ENCODE results near the gene MAPK9.
"Not testable (repeated sequence)": the region's sequence is repeated elsewhere in the genome, so short reads cannot be mapped to it uniquely, and the experiment has no call there.

Gene MAPK9

GRCh38 chr5:180326989-180327565 is 35.2 kb upstream of the MAPK9 start:
- no peak for DNase-seq (ENCODE audit: low read depth)

DNA sequence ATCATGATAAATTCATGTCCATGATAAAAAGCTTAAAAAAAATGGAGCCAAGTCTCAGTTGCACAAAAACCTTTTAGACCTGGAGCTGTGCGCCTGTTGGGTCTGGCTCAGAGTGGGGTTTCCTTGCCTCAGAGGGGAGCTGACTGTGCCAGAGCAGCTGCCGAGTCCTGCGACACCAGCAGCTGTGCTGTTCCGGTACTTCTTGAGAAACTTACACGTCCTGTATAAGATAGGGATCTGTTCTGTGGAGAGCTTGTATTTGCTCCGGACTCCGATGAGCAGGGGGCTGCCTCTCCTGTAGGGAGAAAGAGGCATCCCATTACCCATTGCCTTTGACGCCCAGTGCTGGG is 32.7 kb upstream of the MAPK9 start:
- no peak for DNase-seq (ENCODE audit: low read depth)

DNA sequence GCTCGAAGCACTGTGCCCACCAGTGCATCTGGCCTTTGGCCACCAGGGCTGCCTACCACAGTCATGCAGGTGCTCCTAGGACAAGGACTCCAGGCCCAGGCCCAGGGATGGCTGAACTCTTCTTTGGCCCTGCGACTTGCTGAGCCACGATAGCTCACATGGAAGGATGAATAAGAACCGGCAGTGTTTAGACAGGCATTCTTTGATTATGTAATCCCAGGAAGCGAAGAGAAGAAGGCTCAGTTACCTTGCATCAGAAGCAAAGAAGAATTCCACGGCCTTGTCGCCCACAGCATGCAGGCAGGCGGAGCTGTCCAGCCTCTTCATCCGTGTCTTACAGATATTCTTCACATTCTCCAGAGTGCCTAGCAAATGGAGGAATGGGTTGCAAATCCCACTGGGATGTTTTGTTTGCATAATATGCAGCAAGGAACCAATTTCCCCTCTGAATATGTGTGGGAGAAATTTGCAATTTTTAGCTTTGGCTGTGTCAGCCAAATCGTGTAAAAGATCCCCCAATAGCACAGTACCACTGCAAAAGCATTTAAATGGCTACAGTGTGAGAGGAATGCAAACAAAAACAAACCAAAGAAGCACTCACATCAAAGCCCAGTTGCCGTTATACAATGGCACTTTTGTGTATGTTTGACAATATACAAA is 32.2 kb upstream of the MAPK9 start:
- DNase-seq (ENCODE audit: low read depth): no peak

- DNase-seq (ENCODE audit: low read depth): no peak
These were observed 31.3 kb upstream of the MAPK9 start for GRCh38 chr5:180323160-180323559.

- no peak for DNase-seq (ENCODE audit: low read depth)
These were observed 26.7 kb upstream of the MAPK9 start for GRCh38 chr5:180318456-180319089.

DNA sequence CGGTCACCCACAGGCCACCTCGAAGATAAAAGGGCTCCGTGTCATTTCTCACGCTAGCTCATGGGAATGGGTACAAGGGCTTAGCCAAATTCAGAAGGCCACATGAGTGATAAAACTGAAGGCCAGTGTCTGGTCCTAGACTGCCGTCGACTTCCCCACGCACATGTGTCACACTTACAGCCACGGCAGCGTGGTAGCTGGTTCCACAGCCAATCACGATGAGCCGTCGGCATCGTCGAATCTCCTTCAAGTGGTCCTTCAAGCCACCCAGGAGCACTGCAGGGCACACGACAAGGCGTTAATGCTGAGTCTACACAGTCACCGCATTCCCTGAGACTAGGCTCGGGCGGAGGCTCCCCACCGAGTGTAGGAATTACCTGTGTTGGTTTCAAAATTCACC is 24.7 kb upstream of the MAPK9 start:
- no peak for DNase-seq (ENCODE audit: low read depth)

DNA sequence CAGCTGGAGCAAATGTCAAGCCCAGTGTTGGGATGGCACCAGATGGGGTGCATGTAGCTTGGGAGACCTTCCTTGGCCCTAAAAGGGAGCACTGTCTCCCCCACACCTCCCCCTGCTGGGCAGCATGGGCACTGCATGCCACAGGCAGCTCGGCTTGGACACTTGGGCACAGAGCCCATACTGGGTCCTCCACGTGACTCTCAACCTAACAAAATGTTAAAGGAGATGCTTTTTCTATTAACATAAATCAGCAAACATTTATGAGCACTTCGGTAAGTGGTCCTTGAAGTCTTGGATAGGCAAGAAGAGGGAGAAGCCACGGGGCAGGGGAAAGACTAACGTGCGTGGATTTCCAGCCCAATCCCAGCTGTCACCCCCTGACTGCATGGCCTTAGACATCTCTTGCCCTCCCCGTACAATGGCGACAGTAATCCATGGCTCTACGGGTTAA is 23.9 kb upstream of the MAPK9 start:
- DNase-seq (ENCODE audit: low read depth): no peak

DNA sequence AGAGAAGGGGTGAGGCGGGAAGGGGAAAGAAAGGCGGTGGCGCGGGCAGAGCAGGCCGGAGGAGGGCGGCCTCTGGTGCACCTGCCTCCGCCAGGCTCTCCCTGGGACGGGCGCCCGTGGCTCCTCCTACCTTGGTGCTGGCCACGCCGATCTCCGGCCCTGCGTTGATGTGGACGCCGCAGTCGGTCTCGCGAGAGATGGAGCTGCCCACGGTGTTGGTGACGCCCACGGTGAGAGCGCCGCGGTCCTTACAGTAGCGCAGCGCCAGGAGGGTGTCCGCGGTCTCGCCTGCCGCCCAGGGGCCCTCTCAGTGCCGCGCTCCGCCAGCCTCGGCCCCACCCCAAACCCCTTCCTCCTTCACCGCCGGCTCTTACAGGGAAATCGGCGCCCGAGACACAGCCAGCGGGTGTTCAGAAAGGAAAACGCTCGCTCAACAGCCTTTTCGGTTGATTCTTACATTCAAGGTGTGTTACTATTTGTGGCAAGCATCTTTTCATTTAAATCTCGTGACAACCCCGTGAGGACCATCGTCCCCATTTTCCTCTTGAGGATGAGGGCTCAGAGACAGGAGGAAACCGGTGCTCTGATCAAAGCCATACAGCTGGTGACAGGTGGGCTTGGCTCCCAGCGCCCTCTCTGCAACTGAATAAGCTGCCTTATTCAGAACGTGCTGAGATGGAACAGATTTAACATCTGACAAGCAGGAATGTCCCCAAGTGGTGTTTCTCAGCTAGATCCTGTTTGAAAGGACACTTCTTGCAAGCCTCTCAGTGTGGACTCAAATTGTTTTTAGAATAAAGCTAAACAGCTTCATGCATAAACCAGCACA is 22.0 kb upstream of the MAPK9 start:
- DNase-seq (ENCODE audit: low read depth): no peak

GRCh38 chr5:180311216-180311615 is 19.3 kb upstream of the MAPK9 start:
- no peak for DNase-seq (ENCODE audit: low read depth)

DNA sequence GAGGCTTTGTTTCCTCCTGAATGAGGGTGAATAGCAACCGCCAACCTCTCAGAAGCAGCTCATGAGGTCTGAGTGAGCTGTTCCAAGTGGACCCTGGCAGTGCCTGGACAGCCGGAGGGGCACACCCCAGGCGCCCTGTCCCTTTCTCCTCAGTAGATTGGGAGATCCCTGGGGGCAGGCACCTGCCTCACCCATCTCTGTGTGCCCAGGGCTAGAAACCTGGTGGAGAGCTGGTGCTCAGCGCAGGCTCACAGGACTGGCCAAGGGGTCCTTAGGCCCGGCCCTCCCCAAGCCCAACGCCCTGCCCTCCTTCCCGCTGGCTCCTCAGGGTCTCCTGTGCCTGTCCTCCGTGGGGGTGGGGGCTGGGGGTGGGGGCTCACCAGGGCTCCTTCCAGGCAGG is 14.9 kb upstream of the MAPK9 start:
- DNase-seq (ENCODE audit: low read depth): no peak

- no peak for DNase-seq (ENCODE audit: low read depth)
These were observed 13.6 kb upstream of the MAPK9 start for GRCh38 chr5:180305481-180305880.

- DNase-seq (ENCODE audit: low read depth): no peak
These were observed 12.8 kb upstream of the MAPK9 start for GRCh38 chr5:180304431-180305375.

DNA sequence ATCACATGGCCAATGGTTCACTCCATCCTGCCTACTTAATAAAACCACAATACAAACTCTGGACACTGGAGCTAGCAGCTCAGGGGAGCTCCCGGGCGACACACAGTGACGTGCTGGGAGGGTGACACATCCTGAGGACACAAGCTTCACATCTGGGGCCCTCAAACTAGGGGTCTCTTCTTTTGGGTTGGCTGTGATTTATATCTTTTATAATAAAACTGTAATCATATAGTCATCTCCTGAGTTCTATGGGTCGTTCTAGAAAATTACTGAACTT is 12.1 kb upstream of the MAPK9 start:
- no peak for DNase-seq (ENCODE audit: low read depth)

DNA sequence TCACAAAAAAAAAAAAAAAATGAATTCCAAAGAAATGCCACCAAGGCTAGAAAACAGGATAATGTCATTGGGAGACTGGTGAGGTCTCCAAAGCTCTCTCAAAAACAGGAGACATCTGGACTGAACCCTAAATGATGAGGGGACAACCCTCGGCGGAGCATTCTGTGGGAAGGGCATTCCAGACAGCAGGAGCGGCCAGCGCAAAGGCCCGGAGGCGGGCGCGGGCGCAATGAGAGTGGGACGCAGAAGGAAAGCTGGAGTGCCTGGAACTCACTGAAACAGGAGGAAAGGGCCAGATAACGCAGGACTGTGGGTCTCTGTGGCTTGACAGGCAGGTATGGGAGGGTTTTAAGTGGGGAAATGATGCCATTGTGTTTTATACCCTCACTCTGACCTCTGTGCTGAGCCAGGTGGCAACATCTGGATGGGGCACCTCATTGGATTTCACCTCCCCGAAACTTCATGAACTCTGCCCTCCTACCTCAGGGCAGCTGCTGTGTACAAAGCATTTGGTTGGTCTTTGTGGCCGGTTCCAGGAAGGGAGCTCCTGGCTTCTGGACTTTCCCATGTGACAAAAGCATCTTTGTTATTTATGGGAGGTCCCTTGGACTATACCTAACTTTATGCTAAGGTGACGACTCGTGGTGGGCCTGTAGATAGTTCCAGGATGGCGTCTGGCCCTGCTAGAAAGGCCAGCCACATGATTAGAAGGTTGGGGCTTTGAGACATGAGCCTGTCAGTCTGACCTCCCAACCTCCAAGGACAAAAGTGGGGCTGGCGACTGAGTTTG is 11.5 kb upstream of the MAPK9 start:
- DNase-seq (ENCODE audit: low read depth): no peak

DNA sequence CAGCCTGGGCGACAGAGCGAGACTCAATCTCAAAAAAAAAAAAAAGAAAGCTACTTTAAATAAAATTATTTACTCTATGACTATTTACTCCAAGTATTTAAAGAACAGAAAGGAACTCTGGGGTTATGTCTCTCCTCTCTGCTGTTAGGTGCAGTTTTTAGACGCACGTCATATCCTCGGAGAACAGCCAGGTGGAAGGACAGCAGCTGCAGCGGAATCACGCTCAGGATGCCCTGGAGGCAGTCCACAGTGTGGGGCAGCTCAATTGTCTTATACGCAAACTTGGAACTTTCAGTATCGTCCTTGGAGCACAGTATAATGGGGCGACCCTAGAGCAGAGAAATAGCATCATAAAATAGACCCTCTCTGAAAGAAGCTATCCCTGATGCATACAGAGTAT is 10.4 kb upstream of the MAPK9 start:
- no peak for DNase-seq (ENCODE audit: low read depth)

DNA sequence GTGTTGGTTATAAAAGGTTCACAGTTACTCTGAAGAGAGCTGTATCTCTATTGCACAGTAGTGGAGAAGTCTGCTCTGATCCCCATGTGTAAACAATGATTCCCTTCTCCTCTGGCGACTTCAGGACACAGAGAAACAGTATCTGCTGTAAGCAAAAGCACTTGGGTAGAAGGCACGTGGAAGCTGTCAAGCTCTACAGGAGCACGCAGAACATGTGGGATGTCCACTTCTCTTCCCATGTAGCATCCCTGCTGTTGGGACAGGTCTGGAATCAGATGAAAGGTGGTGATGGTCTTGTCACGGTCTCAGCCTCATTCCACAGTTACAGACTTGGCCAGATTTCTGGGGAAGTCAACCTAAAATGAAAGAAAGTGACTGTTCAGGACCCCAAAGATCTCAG is 9.4 kb upstream of the MAPK9 start:
- DNase-seq (ENCODE audit: low read depth): no peak

DNA sequence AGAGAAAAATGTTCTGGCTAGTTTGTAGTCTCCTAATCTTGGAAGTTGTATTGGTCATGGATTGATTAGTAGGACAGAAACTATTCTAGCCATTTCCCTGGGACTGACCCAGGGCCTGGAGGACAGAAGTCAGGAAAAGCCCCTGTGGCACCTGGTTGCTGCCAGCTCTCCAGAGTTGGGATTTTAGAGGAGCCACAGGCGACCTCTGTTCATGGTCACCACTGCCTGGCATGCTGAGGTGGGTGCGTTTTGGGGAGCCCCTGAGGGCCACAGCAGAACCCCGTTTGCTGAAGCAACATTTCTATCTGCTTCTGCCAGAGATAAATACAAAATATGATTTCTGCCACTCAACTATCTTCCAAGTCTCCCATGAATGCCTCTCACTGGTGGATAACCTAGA is 7.6 kb upstream of the MAPK9 start:
- DNase-seq (ENCODE audit: low read depth): no peak

- not testable (repeated sequence) for DNase-seq (ENCODE audit: low read depth)
These were observed 7.1 kb upstream of the MAPK9 start for GRCh38 chr5:180299014-180299413.

DNA sequence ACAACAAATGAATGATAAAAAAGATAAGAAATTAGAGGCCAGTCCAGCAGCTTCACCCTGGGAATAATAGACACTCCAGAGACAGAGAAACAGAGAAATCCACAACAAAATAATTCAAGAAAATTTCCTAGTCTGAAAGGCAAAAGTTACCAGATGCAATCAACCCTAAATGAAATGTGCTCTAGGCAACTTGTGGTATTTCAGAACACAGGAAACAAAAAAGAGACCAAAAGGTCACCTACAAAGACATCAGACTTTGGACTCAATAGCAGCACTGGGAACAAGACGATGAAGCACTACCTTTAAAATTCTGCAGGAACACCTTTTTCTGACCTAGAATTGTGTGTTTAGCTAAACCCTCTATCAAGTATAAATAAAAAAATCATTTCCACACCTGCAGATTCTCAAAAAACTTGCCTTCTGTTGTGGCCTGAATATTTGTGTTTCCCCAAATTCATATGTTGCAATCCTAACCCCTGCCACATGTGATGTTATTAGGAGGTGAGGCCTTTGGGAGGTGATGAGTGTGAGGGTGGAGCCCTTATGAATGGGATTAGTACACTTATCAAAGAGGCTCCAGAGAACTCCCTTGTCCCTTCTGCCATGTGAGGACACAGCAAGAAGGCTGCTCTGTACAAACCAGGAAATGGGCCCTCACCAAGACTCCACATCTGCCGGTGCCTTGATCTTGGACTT is 5.9 kb upstream of the MAPK9 start:
- no peak for DNase-seq (ENCODE audit: low read depth)

DNA sequence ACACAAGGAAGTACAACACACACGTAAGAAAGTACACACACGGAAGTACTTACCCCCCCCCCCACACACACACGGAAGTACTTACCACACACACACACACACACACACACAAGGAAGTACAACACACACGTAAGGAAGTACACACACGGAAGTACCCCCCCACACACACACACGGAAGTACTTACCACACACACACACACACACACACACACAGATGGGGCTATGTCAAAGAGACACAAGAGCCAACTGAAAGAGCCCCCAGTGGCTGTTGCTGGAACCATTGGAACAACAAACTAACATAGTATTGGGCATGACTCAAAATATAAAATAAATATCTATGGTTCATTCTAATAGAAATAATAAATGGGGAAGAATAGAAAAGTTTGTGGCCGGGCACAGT is 4.9 kb upstream of the MAPK9 start:
- DNase-seq (ENCODE audit: low read depth): no peak
